HG02678 (cell line): ENCODE data around the gene HDAC1.

Source experiments
- ATAC-seq: cut with Tn5 transposase; IDR thresholded peaks from one replicate; pipeline ENCODE4 v1.9.1; 2021; ENCODE audit warnings: mild to moderate bottlenecking, moderate library complexity; ENCODE audit not compliant: unreplicated experiment

Gene HDAC1

GRCh38 chr1:32365445-32365844, 73.6 kb downstream of the HDAC1 start:
- no peak for ATAC-seq

GRCh38 chr1:32367912-32368635, 76.2 kb downstream of the HDAC1 start:
- no peak for ATAC-seq

GRCh38 chr1:32372149-32372756, 80.4 kb downstream of the HDAC1 start:
- ATAC-seq: no peak

- no peak for ATAC-seq
These were observed 82.2 kb downstream of the HDAC1 start for GRCh38 chr1:32373996-32374592.

GRCh38 chr1:32376199-32376598, 84.3 kb downstream of the HDAC1 start:
- no peak for ATAC-seq

GRCh38 chr1:32377541-32378220, 85.8 kb downstream of the HDAC1 start:
- ATAC-seq: no peak

GRCh38 chr1:32380057-32380456, 88.2 kb downstream of the HDAC1 start:
- no peak for ATAC-seq
